GM13976 (cell line): ENCODE results near the gene ZNF532.
"Not testable (repeated sequence)": the region's sequence is repeated elsewhere in the genome, so short reads cannot be mapped to it uniquely, and the experiment has no call there.

ENCODE experiments used
- DNase-seq: peaks from one replicate; pipeline ENCODE4 v3.0.0; 2012; ENCODE audit warnings: low spot score
- in situ Hi-C: fragments of 300-500 bp; cut with MboI; formaldehyde crosslinking; loops from one replicate; pipeline ENCODE4 v1.12.0; 2022; ENCODE audit warnings: low sequenced_read_pairs, mixed read lengths, inconsistent platforms; ENCODE audit not compliant: unreplicated experiment
- TF ChIP-seq, protein P1 (sequence below): IDR thresholded peaks from 2 replicates; pipeline ENCODE4 v1.5.1; 2012; ENCODE audit warnings: borderline replicate concordance, mild to moderate bottlenecking; ENCODE audit not compliant: insufficient read depth; ENCODE audit errors: extremely low read depth, missing control alignments, control extremely low read depth

The ZNF532 gene

DNA sequence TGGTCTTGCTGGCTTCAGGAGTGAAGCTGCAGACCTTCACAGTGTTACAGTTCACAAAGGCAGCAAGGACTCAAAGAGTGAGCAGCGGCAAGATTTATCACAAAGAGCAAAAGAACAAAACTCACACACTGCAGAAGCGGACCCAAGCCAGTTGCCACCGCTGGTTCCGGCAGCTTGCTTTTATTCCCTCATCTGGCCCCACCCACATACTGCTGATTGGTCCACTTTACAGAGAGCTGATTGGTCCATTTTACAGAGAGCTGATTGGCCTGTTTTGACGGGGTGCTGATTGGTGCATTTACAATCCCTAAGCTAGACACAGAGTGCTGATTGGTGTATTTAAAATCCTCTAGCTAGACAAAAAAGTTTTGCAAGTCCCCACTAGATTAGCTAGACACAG, 37.2 kb upstream of the ZNF532 start:
- TF ChIP-seq, protein P1, sequence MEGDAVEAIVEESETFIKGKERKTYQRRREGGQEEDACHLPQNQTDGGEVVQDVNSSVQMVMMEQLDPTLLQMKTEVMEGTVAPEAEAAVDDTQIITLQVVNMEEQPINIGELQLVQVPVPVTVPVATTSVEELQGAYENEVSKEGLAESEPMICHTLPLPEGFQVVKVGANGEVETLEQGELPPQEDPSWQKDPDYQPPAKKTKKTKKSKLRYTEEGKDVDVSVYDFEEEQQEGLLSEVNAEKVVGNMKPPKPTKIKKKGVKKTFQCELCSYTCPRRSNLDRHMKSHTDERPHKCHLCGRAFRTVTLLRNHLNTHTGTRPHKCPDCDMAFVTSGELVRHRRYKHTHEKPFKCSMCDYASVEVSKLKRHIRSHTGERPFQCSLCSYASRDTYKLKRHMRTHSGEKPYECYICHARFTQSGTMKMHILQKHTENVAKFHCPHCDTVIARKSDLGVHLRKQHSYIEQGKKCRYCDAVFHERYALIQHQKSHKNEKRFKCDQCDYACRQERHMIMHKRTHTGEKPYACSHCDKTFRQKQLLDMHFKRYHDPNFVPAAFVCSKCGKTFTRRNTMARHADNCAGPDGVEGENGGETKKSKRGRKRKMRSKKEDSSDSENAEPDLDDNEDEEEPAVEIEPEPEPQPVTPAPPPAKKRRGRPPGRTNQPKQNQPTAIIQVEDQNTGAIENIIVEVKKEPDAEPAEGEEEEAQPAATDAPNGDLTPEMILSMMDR = no peak
- DNase-seq = no peak
- in situ Hi-C loops = no loop called here

GRCh38 chr18:58827886-58828285, 36.8 kb upstream of the ZNF532 start:
- DNase-seq = no peak
- in situ Hi-C loops = no loop called here
- TF ChIP-seq, protein P1 = no peak

DNA sequence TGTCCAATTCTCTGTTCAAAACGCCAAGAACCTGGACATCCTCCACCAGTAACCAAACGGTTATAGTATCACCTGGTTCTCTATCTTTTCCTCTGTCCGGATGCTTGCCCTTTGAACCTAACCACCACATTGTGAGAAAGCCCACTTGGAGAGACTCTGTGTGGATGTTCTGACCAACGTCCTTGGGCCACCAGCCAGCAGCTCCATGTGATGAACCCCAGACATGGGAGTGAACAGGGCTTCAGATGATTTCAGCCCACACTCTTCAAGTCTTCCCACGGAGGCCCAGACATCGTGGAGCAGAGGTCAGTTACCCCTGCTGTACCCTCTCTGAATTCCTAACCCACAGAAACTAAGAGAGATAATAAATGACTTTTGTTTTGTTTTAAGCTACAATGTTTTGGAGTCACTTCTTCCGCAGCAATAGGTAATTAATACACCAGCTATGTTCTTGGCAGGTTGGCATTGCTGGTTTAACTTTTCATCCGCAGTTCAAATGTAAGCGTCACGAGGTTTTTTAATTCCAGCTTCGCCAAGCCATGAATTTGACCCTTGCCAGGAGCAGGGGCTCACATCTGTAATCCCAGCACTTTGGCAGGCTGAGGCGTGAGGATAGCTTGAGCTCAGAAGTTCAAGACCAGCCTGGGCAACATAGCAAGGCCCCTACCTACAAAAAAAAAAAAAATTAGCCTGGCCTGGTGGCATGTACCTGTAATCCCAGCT, 36.1 kb upstream of the ZNF532 start:
- TF ChIP-seq, protein P1 = no peak
- no peak for DNase-seq
- in situ Hi-C loops = no loop called here

DNA sequence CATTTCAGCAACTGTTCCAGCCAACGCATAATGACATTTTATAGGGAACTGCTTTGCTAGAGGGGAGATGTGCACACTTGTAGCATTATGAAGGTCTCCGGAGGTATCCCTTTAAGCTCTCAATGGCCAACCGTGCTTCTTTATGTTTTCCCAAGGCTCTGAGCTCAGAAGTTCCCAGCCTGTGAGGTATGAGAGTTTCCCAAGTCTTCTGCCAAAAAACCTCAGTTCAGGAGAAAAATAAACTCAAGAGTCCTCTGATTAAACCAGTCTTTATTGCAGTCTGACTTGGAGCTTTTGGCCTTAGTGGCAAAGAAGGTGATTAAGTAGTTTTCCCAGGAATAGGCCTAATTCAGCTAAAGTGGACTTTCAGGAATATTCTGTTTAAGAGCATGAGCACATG, 35.4 kb upstream of the ZNF532 start:
- in situ Hi-C loops = no loop called here
- no peak for DNase-seq
- TF ChIP-seq, protein P1 = no peak

GRCh38 chr18:58829886-58830285, 34.8 kb upstream of the ZNF532 start:
- DNase-seq, in situ Hi-C loops: not testable (repeated sequence)

DNA sequence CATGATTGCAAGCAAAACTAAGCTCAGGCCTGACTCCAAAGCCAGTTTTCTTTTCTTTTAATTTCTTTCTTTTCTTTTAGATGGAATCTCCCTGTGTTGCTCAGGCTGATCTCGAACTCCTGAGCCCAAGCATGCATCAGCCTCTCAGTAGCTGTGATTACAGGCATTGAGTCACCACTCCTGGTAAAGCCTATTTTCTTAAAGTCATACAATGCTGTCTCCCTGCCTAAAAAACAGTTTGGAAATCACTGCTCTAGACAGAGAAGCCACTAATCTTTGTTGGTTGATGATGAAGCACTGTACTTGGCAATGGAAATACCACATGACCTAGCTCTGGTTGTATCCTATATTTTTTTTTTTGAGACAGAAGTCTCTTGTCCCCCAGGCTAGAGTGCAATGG, 33.1 kb upstream of the ZNF532 start:
- TF ChIP-seq, protein P1 = no peak
- in situ Hi-C loops = no loop called here
- DNase-seq = no peak

DNA sequence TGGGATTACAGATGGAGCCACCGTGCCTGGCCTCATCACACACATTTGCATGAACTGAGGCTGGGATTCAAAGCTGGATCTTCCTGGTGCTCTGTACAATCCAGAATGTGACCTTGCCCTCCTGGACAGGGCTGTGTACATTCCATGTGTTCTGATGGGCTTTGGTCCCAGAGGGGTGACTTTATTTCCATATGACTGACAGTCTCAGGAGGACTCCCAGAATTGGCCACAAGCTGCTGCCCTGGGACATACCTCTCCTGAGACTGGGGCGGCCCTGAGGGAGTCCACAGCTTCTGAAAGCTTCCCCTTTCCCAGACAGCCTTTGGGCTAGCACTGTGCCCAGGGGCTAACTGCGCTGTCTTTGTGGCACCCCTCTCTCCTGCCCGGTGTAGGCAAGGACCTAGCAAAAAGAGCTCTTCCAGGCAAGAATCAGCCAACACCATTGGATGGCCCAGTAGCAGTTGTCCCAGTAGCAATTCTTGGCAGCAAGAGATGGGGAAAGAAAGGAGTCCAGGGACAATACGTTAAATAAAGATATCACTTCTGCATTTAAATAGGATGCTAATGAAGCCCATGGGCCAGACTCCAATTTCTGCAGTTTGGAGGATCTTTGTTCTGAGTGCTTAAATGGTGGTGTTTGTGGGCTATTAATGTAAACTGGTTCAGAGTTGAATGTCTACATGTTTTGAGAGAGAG, 26.4 kb upstream of the ZNF532 start:
- TF ChIP-seq, protein P1 = no peak
- DNase-seq = no peak
- in situ Hi-C loops = no loop called here
